H1 (cell line): ENCODE measurements around the gene WDCP.
"Not testable (repeated sequence)": the region's sequence is repeated elsewhere in the genome, so short reads cannot be mapped to it uniquely, and the experiment has no call there.

Experiments used
- CHD2 ChIP-seq: IDR thresholded peaks from 2 replicates; pipeline ENCODE4 v1.6.1; 2012; ENCODE audit warnings: low read length, improper control_type of control experiment
- CTCF ChIP-seq, 3 experiments: IDR thresholded peaks; 1 replicate in 2 of 3; 2 replicates in 1 of 3; pipeline versions ENCODE4 v1.5.1 to v1.6.1; 2011; ENCODE audit warnings: low read length in 3 of 3, mild to moderate bottlenecking in 3 of 3, inconsistent platforms in 2 of 3, low read depth in 1 of 3, moderate library complexity in 1 of 3; ENCODE audit not compliant: insufficient read depth in 1 of 3; ENCODE audit errors: control extremely low read depth in 1 of 3
- EP300 ChIP-seq, 2 experiments: IDR thresholded peaks; 1 replicate in 1 of 2; 2 replicates in 1 of 2; pipeline ENCODE4 v1.6.1; 2011 to 2012; ENCODE audit warnings: low read depth in 2 of 2, low read length in 2 of 2, mild to moderate bottlenecking in 2 of 2, borderline replicate concordance in 1 of 2, inconsistent platforms in 1 of 2, moderate library complexity in 1 of 2
- FOSL1 ChIP-seq: IDR thresholded peaks from 2 replicates; pipeline ENCODE4 v1.6.1; 2011; ENCODE audit warnings: mild to moderate bottlenecking, low read depth, low read length, moderate library complexity; ENCODE audit not compliant: insufficient read depth
- HDAC2 ChIP-seq, 2 experiments: fragments of 300-600 bp in 1 of 2; sonication (generic) in 1 of 2; IDR thresholded peaks; 2 replicates each; pipeline ENCODE4 v1.6.1; 2011 to 2012; ENCODE audit warnings: low read depth in 2 of 2, low read length in 2 of 2, mild to moderate bottlenecking in 2 of 2, moderate library complexity in 2 of 2, borderline replicate concordance in 1 of 2, inconsistent platforms in 1 of 2
- MAX ChIP-seq: IDR thresholded peaks from 2 replicates; pipeline ENCODE4 v1.6.1; 2012; ENCODE audit warnings: inconsistent platforms
- POLR2A ChIP-seq, 2 experiments: IDR thresholded peaks; 1 replicate in 1 of 2; 2 replicates in 1 of 2; pipeline ENCODE4 v1.6.1; 2011; ENCODE audit warnings: low read depth in 2 of 2, low read length in 2 of 2, mild to moderate bottlenecking in 2 of 2; ENCODE audit errors: control extremely low read depth in 1 of 2

- not testable (repeated sequence) for TF ChIP-seq CTCF (IDR thresholded peaks at IDR 0.05; ENCODE audit: control extremely low read depth in 1 of 3, insufficient read depth in 1 of 3, low read depth in 1 of 3, low read length in 3 of 3); MAX; EP300 (IDR thresholded peaks at IDR 0.05; ENCODE audit: borderline replicate concordance in 1 of 2, low read depth in 2 of 2, low read length in 2 of 2); HDAC2 (IDR thresholded peaks at IDR 0.05; ENCODE audit: borderline replicate concordance in 1 of 2, low read depth in 2 of 2, low read length in 2 of 2); FOSL1; CHD2; POLR2A (IDR thresholded peaks at IDR 0.05; ENCODE audit: control extremely low read depth in 1 of 2, low read depth in 2 of 2, low read length in 2 of 2)
These were observed 4.1 kb downstream of the WDCP start for GRCh38 chr2:24043133-24043532.
